ENCODE data around the gene INPP5A.
"Not testable (repeated sequence)": the region's sequence is repeated elsewhere in the genome, so short reads cannot be mapped to it uniquely, and the experiment has no call there.

Gene INPP5A

DNA sequence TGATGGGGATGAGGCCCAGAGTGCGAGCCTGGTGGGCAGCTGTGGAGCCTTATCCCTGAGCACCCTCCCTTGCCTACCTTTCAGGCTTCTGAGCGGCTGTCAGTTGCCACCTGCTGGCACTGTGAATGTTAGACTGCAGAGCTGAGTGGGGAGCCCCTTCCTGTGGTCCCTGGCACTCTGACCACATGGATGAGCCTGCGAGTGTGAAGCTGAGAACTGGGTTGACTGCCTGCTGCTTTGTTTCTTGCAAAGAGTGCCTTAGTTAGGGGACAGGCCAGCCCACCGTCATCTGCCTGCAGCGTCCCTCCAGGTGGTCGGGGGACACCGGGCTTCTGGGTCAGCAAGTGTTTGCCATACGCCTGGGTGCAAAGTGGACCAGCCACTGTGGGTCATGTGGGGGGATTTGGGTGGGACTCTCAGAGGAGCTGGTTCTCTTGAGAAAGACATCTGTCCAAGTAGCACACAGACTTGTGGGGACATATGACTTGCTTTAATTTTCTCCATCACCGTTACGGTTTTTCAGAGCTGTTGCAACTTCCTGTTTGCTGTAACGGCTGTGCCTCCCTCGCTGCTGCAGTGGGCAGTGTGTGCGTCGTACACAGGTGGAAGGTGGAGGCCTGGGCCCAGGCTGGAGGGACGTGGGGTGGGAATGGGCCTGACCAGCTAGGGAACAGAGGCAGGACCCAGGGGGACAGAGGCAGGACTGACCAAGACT, 13.7 kb downstream of the INPP5A start:
- DNase-seq (ENCODE audit: low spot score in 2 of 2) (no peak), ATAC-seq (ENCODE audit: low read depth) (peak; percentile 18)
- H3K27ac Mint-ChIP-seq, result no peak overlapping the region
- no peaks in the 10 kb centered on the region for H3K36me3 Mint-ChIP-seq
- H3K4me1 Mint-ChIP-seq, result peaks cover 49% of the 10 kb centered on the region
- no peaks in the 10 kb centered on the region for H3K9me3 Mint-ChIP-seq
- H3K27me3 Mint-ChIP-seq, result no peaks in the 10 kb centered on the region
- peak overlapping the region; percentile 80 for H3K4me3 Mint-ChIP-seq

DNA sequence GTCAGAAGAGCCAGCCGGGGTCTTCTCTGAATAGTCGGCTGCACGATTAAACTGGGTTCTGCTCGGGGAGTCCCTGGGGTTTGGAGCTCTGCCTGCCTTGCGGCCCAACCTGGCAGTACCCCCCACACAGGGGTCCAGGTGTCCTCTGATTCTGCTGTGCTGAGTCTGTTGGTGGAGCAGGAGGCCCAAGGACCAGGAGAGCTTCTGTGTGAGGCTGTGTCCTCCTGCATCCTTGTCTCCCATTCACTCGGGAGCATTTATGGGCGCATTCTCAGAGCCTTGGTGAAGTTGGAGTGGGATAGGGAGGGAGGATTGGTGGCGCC, 14.2 kb downstream of the INPP5A start:
- DNase-seq (ENCODE audit: low spot score in 2 of 2) (no peak), ATAC-seq (ENCODE audit: low read depth) (no peak)
- Mint-ChIP-seq H3K27me3 (no peaks in the 10 kb centered on the region), H3K4me3 (peak overlapping the region; percentile 80), H3K4me1 (peaks cover 49% of the 10 kb centered on the region), H3K9me3 (no peaks in the 10 kb centered on the region), H3K27ac (no peak overlapping the region), H3K36me3 (no peaks in the 10 kb centered on the region)

DNA sequence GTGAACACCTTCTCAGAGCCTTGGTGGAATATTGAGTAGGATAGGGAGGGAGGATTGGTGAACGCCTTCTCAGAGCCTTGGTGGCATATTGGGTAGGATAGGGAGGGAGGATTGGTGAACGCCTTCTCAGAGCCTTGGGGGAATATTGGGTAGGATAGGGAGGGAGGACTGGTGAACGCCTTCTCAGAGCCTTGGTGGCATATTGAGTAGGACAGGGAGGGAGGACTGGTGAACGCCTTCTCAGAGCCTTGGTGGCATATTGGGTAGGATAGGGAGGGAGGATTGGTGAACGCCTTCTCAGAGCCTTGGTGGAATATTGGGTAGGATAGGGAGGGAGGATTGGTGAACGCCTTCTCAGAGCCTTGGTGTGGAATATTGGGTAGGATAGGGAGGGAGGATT, 15.0 kb downstream of the INPP5A start:
- peaks cover 44% of the 10 kb centered on the region for H3K4me1 Mint-ChIP-seq
- H3K36me3 Mint-ChIP-seq; H3K27me3 Mint-ChIP-seq; DNase-seq (ENCODE audit: low spot score in 2 of 2); H3K9me3 Mint-ChIP-seq; H3K4me3 Mint-ChIP-seq; ATAC-seq (ENCODE audit: low read depth); H3K27ac Mint-ChIP-seq: not testable (repeated sequence)

DNA sequence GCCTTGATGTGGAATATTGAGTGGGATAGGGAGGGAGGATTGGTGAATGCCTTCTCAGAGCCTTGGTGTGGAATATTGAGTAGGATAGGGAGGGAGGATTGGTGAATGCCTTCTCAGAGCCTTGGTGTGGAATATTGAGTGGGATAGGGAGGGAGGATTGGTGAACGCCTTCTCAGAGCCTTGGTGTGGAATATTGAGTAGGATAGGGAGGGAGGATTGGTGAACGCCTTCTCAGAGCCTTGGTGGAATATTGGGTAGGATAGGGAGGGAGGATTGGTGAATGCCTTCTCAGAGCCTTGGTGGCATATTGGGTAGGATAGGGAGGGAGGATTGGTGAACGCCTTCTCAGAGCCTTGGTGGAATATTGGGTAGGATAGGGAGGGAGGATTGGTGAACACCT, 16.0 kb downstream of the INPP5A start:
- H3K27me3 Mint-ChIP-seq; H3K36me3 Mint-ChIP-seq; H3K27ac Mint-ChIP-seq; DNase-seq (ENCODE audit: low spot score in 2 of 2); H3K4me3 Mint-ChIP-seq; ATAC-seq (ENCODE audit: low read depth); H3K9me3 Mint-ChIP-seq: not testable (repeated sequence)
- peaks cover 37% of the 10 kb centered on the region for H3K4me1 Mint-ChIP-seq

DNA sequence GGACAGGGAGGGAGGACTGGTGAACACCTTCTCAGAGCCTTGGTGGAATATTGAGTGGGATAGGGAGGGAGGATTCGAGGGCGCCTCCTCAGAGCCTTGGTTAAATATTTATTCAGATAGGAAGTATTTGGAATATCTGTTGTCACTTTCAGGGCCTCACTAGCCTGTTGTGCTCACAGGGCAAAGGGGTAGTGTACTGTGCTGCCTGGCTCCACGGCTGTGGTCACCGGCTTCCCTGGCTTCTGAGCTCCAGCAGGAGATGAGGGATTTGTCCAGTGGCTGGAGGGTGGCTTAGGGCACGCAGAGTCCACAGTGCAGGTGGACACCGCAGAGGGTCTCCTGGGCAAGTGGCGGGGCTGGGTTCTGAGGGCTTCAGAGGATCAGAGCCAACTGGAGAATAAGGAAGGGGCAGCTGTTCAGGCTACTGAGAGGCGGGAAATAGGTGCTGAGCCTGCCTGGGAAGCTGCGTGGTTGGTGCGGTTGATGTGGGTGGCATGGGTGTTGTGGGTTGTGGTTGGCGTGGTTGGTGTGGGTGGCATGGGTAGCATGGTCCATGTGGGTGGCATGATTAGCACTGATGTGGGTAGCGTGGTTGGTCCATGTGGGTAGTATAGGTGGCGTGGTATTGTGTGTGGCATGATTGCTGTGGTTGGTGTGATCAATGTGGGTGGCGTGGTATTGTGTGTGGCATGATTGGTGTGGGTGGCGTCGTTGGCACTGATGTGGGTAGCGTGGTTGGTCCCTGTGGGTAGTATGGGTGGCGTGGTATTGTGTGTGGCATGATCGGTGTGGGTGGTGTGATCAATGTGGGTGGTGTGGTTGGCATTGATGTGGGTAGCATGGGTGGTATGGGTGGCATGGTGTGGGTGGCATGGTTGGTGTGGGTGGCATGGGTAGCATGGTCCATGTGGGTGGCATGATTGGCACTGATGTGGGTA, 16.7 kb downstream of the INPP5A start:
- DNase-seq (ENCODE audit: low spot score in 2 of 2), result peak in 1 of 2 donors; percentile 12
- no peak for ATAC-seq (ENCODE audit: low read depth)
- peaks cover 3% of the 10 kb centered on the region for H3K36me3 Mint-ChIP-seq
- no peak overlapping the region for H3K27ac Mint-ChIP-seq
- H3K9me3 Mint-ChIP-seq, result no peaks in the 10 kb centered on the region
- H3K4me3 Mint-ChIP-seq, result no peak overlapping the region
- peaks cover 32% of the 10 kb centered on the region for H3K4me1 Mint-ChIP-seq
- no peaks in the 10 kb centered on the region for H3K27me3 Mint-ChIP-seq

DNA sequence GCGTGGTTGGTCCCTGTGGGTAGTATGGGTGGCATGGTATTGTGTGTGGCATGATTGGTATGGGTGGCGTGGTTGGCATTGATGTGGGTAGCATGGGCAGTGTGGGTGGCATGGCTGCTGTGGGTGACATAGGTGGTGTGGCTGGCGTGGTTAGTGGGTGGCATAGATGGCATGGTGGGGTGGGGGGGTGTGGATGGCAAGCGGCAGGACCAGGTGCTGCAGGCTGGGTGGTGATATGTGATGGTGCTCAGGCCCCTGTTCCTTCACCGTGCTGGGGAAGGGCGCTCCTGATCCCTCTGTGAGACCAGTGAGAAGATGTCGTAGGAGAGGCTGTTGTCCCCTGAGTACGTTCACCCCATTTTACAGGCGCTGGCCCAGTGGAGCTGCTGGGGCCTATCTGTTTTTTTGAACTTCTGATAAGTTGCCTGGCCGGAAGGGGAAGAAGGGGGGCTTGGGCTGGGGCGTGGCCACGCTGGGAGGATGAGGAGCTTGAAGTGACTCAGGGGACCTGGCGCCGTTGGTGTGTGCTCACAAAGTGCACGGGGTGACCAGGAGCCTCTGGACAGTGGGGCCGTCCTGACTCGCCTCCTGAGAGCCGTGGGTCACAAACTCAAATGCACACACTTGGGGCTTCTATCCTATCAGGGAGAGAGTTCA, 17.5 kb downstream of the INPP5A start:
- Mint-ChIP-seq H3K4me1 (peaks cover 37% of the 10 kb centered on the region), H3K27ac (no peak overlapping the region), H3K4me3 (no peak overlapping the region), H3K27me3 (no peaks in the 10 kb centered on the region), H3K36me3 (peaks cover 3% of the 10 kb centered on the region), H3K9me3 (no peaks in the 10 kb centered on the region)
- DNase-seq (ENCODE audit: low spot score in 2 of 2) (peak; percentile 73 to 75), ATAC-seq (ENCODE audit: low read depth) (peak; percentile 54)

DNA sequence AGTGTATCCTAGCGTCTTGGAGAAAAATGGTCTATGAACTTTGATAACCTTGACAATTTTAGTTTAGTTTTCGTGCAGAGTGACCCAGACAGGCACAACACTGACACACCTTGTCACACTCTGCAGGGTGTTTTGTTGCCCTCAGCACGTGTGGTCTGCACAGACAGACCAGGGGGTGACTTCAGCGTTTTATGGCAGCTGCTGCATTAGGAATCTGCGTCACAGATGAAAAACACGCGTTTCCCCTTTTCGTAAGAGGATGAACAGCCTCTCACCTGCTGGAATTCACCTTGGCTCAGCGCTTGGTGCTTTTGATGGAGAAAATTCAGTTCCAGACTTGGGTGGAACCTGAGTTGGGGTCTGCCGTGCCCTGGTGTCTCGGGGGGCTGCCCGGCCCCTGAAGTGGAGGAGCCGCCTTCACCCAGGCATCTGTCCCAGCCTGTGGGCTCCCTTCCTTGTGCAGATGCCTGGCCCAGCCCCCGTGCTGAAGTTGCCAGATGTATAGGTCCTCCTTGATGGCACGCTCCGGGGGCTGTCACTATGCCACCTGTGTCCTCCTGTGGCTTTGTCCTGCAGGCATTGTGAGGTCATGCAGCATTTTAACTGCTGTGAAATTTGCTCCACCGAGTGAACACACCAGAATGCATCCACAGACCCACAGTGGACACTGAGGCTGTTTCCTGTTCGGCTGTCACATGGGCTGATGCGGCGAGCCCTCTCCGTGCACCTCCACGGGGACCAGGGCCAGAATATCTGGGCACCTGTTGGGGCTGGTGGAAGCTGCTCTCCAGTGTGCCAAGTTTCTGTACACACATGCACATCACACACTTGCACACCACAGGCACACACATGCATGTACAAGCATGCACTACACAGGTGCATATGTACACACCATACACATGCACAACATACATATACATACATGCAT, 18.3 kb downstream of the INPP5A start:
- no peaks in the 10 kb centered on the region for H3K27me3 Mint-ChIP-seq
- H3K4me3 Mint-ChIP-seq, result peak overlapping the region; percentile 51
- ATAC-seq (ENCODE audit: low read depth), result peak; percentile 72

DNA sequence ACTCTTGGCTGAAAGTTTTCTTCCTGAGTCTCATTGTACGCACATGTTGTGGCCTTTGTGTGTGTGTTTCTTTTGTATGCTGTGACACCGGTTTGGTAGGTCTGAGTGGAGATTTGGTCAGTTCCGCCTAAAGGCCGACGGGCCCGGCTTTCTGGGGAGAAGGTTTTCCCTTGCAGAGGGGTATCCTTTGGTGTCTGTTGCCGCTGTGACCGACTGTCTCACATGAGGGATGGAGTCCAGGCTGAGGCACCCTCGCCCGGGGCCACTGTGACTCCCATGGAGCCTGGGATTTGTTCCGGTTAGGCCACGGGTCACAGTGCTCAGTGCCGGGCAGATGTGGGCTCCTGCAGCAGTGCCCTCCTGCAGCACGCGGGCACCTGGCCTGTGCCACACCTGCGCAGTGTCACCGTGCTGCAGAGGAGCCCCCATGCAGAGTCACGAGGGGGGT, 19.4 kb downstream of the INPP5A start:
- Mint-ChIP-seq H3K36me3 (peaks cover 3% of the 10 kb centered on the region), H3K27me3 (no peaks in the 10 kb centered on the region), H3K4me1 (peaks cover 27% of the 10 kb centered on the region), H3K27ac (no peak overlapping the region), H3K9me3 (no peaks in the 10 kb centered on the region), H3K4me3 (peak overlapping the region; percentile 3)
- DNase-seq (ENCODE audit: low spot score in 2 of 2), result peak in 1 of 2 donors; percentile 10
- no peak for ATAC-seq (ENCODE audit: low read depth)

More for the DNA sequence above, 18.3 kb downstream of the INPP5A start:
- Mint-ChIP-seq H3K4me1 (peaks cover 34% of the 10 kb centered on the region), H3K27ac (no peak overlapping the region), H3K36me3 (peaks cover 3% of the 10 kb centered on the region), H3K9me3 (no peaks in the 10 kb centered on the region)
- DNase-seq (ENCODE audit: low spot score in 2 of 2), result peak; percentile 62 to 75

DNA sequence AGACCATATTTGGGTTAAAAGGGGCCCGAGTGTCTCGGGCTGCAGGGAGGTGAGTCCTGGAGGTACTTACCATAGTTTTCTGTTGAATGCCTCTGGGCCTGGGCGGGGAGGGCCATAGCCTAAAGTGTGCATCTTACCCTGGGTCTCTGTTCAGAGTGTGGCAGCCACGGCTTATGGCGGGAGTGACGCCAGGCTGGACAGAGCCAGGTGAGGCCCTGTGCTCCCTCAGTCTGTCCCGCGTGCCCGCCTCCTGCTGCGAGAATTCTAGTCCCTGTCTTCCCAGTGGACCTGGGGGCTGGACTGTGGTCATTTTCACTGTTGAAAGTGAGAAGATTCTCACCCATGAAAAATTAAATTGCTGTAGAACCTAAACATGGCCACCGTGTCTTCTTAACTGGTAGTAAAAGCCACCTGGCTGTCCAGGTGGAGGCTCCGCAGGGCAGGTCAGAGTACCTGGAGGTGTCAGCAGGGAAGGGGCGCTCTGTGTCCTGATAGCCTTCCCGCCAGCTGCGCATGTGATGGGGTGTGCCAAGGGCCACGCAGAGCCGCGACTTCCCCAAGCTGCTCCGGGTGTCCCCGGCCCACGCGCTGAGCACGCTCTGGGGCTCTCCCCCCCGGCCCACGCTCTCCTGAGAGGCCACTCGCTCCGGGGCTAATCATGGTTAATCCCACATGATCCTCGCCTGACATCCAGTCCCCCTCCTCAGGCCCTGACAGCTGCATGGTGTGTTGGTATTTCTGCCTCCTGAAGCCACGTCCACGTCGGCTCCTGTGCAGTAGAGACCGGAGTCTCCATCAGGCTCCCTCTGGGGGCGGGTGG, 20.3 kb downstream of the INPP5A start:
- peaks cover 29% of the 10 kb centered on the region for H3K4me1 Mint-ChIP-seq
- H3K27me3 Mint-ChIP-seq, result no peaks in the 10 kb centered on the region
- H3K4me3 Mint-ChIP-seq, result no peak overlapping the region
- no peak overlapping the region for H3K27ac Mint-ChIP-seq
- H3K36me3 Mint-ChIP-seq, result peaks cover 3% of the 10 kb centered on the region
- no peaks in the 10 kb centered on the region for H3K9me3 Mint-ChIP-seq
- ATAC-seq (ENCODE audit: low read depth), result no peak
- DNase-seq (ENCODE audit: low spot score in 2 of 2), result peak in 1 of 2 donors; percentile 9

DNA sequence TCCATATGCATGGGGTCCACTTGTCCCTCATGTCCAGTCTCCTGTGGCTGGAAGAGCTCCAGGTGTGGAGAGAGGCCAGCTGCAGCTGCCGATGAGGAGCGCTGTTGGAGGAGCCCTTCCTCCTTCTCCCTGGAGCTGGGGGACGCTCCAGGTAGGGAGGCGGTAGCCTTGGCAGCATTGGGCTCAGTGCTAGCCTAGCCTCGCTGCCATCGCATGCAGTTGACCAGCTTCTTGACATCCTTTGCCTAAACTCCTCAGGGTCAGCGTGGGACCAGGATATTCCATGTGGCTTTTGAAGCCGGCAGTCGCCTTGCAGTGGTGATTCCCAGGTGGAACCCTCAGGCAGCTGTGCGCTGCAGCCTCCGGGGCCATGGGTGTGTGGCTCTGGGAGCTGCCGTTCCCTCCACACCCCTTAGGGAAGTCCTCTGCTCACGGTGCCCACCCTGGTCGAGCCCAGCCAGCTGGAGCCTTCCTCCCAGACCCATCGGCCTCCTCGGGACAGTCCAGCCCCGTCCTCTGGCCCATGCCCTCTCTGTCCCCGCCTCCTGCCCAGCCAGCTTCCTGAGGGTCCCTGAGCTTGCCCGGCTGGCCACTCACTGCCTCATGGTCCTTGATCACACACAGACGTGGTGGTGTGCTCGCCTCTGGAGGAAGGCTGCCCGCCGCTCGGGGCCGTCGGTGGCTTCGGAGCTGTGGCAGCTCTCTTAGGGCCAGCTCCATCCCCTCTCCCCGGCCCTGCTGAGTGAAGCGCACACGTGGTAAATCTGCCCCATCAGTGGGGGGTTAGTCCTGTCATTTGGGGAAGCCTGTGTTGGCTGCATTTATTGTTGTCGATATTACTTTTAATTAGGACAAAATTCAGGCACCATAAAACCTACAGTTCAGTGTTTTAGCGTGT, 21.2 kb downstream of the INPP5A start:
- Mint-ChIP-seq H3K27ac (no peak overlapping the region), H3K4me3 (no peak overlapping the region)
- peak in 1 of 2 donors; percentile 12 for DNase-seq (ENCODE audit: low spot score in 2 of 2)

DNA sequence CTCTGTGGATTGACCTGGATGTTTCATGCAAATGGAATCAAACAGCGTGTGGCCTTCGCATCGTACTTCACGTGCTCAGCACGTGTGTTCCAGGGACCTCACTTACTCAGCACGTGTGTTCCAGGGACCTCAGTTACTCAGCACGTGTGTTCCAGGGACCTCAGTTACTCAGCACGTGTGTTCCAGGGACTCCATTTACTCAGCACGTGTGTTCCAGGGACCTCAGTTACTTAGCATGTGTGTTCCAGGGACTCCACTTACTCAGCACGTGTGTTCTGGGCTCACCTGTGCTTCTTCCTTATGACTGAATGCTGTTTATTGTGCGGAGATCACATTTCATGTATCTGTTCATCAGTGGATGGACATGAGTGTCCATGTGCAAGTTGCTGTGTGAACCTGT, 22.0 kb downstream of the INPP5A start:
- DNase-seq (ENCODE audit: low spot score in 2 of 2) (no peak), ATAC-seq (ENCODE audit: low read depth) (no peak)
- peaks cover 42% of the 10 kb centered on the region for H3K4me1 Mint-ChIP-seq
- no peak overlapping the region for H3K27ac Mint-ChIP-seq
- no peaks in the 10 kb centered on the region for H3K9me3 Mint-ChIP-seq
- H3K27me3 Mint-ChIP-seq, result no peaks in the 10 kb centered on the region
- H3K36me3 Mint-ChIP-seq, result peaks cover 3% of the 10 kb centered on the region
- H3K4me3 Mint-ChIP-seq, result peak overlapping the region; percentile 60

More for the DNA sequence above, 21.2 kb downstream of the INPP5A start:
- Mint-ChIP-seq H3K27me3 (no peaks in the 10 kb centered on the region), H3K36me3 (peaks cover 3% of the 10 kb centered on the region), H3K9me3 (no peaks in the 10 kb centered on the region), H3K4me1 (peaks cover 37% of the 10 kb centered on the region)
- no peak for ATAC-seq (ENCODE audit: low read depth)

DNA sequence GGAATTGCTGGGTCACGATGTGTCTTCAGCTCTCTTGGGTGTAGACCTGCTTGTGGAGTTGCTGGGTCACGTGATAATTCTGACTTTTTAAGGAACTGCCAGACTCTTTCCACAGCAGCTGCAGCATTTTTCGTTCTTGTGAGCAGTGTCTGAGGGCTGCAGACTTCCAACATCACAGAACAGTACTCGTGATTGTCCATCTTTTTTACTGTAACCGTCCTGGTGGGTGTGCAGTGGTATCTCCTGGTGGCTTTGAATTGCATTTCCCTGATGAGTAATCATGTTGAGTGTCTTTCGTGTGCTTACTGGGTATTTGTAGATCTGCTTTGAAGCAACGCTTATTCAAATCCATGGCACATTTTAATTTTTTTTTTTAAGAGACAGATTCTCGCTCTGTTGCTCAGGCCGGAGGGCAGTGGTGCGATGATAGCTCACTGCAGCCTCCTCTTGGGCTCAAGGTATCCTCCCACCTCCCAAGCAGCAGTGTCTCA, 22.7 kb downstream of the INPP5A start:
- ATAC-seq (ENCODE audit: low read depth) (peak; percentile 36), DNase-seq (ENCODE audit: low spot score in 2 of 2) (no peak)
- no peak overlapping the region for H3K27ac Mint-ChIP-seq
- peak overlapping the region; percentile 60 for H3K4me3 Mint-ChIP-seq
- H3K9me3 Mint-ChIP-seq, result no peaks in the 10 kb centered on the region
- H3K36me3 Mint-ChIP-seq, result peaks cover 3% of the 10 kb centered on the region
- H3K27me3 Mint-ChIP-seq, result no peaks in the 10 kb centered on the region
- peaks cover 43% of the 10 kb centered on the region for H3K4me1 Mint-ChIP-seq
